Skeletal muscle satellite cell (primary cell): ENCODE results near the gene IL12RB2.

Experiments used
- H3K27me3 ChIP-seq: 2 replicates; pipeline ENCODE4 v1.7.0; 2013; ENCODE audit warnings: low read length; ENCODE audit not compliant: control insufficient read depth, insufficient read depth
- H3K36me3 ChIP-seq: 2 replicates; pipeline ENCODE4 v1.7.0; 2013; ENCODE audit warnings: mild to moderate bottlenecking, control low read depth, low read length; ENCODE audit not compliant: insufficient read depth
- H3K4me1 ChIP-seq: 2 replicates; pipeline ENCODE4 v1.7.0; 2013; ENCODE audit warnings: low read length; ENCODE audit not compliant: control insufficient read depth, insufficient read depth
- H3K4me2 ChIP-seq: 2 replicates; pipeline ENCODE4 v1.7.0; 2013; ENCODE audit warnings: mild to moderate bottlenecking, low read length
- H3K4me3 ChIP-seq: 2 replicates; pipeline ENCODE4 v1.7.0; 2013; ENCODE audit warnings: low read length
- H3K9ac ChIP-seq: 2 replicates; pipeline ENCODE4 v1.7.0; 2013; ENCODE audit warnings: mild to moderate bottlenecking, low read depth, low read length, moderate library complexity
- H3K9me3 ChIP-seq: replicated peaks from 2 replicates; pipeline ENCODE4 v1.7.0; 2013; ENCODE audit warnings: mild to moderate bottlenecking, control low read depth, low read length

IL12RB2 gene

GRCh38 chr1:67281244-67281643 lies 26.4 kb upstream of the IL12RB2 start:
- H3K4me2 ChIP-seq = no peak overlapping the region
- H3K36me3 ChIP-seq = no peaks in the 10 kb centered on the region
- H3K4me3 ChIP-seq = no peak overlapping the region
- H3K9me3 ChIP-seq = no peaks in the 10 kb centered on the region
- peaks cover 1% of the 10 kb centered on the region for H3K4me1 ChIP-seq
- no peak overlapping the region for H3K9ac ChIP-seq
- no peaks in the 10 kb centered on the region for H3K27me3 ChIP-seq

- H3K4me2 ChIP-seq = no peak overlapping the region
- no peak overlapping the region for H3K9ac ChIP-seq
- H3K27me3 ChIP-seq = no peaks in the 10 kb centered on the region
- H3K9me3 ChIP-seq = no peaks in the 10 kb centered on the region
- H3K4me3 ChIP-seq = no peak overlapping the region
- peaks cover 3% of the 10 kb centered on the region for H3K4me1 ChIP-seq
- no peaks in the 10 kb centered on the region for H3K36me3 ChIP-seq
Measured at GRCh38 chr1:67285780-67286488, 21.7 kb upstream of the IL12RB2 start.

GRCh38 chr1:67290236-67290635 lies 17.4 kb upstream of the IL12RB2 start:
- H3K4me2 ChIP-seq = no peak overlapping the region
- H3K9ac ChIP-seq = no peak overlapping the region
- H3K4me3 ChIP-seq = no peak overlapping the region
- no peaks in the 10 kb centered on the region for H3K27me3 ChIP-seq
- no peaks in the 10 kb centered on the region for H3K36me3 ChIP-seq
- H3K9me3 ChIP-seq = no peaks in the 10 kb centered on the region
- peaks cover 3% of the 10 kb centered on the region for H3K4me1 ChIP-seq

- H3K9ac ChIP-seq = no peak overlapping the region
- H3K4me3 ChIP-seq = no peak overlapping the region
- H3K4me1 ChIP-seq = peaks cover 7% of the 10 kb centered on the region
- no peaks in the 10 kb centered on the region for H3K36me3 ChIP-seq
- no peaks in the 10 kb centered on the region for H3K27me3 ChIP-seq
- H3K9me3 ChIP-seq = no peaks in the 10 kb centered on the region
- H3K4me2 ChIP-seq = no peak overlapping the region
Measured at GRCh38 chr1:67294836-67295617, 12.6 kb upstream of the IL12RB2 start.

DNA sequence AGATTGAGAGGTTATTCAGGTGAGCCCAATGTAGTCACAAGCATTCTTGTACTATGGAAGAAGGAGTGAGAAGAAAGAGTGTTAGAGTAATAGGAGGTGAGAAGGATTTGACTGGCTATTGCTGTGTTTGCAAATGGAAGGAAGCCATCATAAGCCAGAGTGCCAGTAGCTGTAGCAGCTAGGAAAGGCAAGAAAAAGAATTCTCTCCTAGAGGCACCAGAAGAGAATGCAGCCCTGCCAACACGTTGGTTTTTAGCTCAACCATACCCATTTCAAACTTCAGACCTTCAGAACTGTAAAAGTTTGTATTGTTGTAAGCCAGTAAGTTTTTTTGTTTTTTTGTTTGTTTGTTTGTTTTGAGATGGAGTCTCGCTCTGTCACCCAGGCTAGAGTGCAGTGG lies 8.9 kb upstream of the IL12RB2 start:
- Histone ChIP-seq H3K4me1 (peaks cover 12% of the 10 kb centered on the region), H3K9me3 (no peaks in the 10 kb centered on the region), H3K36me3 (no peaks in the 10 kb centered on the region), H3K4me2 (no peak overlapping the region), H3K4me3 (no peak overlapping the region), H3K27me3 (no peaks in the 10 kb centered on the region), H3K9ac (no peak overlapping the region)

- H3K9ac ChIP-seq = no peak overlapping the region
- peaks cover 12% of the 10 kb centered on the region for H3K4me1 ChIP-seq
- peaks cover 5% of the 10 kb centered on the region for H3K27me3 ChIP-seq
- H3K4me3 ChIP-seq = no peak overlapping the region
- peak overlapping the region; percentile 37 for H3K4me2 ChIP-seq
- H3K36me3 ChIP-seq = no peaks in the 10 kb centered on the region
- no peaks in the 10 kb centered on the region for H3K9me3 ChIP-seq
Measured at GRCh38 chr1:67299296-67299695, 8.4 kb upstream of the IL12RB2 start.

DNA sequence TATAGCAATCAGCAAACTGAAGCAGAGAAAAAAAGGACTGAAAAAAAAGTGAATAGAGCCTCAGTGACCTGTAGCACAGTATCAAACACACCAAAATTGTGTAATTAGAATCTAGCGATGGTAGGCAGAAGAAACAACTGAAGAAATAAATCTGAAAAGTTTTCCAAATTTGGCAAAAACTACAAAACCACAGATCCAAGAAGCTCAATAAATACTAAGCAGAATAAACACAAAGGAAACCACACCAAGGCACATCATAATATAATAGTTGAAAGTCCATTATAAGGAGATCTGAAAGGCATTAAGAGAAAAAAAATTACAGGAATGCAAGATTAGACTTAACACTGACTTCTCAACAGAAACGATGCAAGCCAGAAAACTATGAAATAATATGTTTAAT lies 7.1 kb upstream of the IL12RB2 start:
- H3K36me3 ChIP-seq = no peaks in the 10 kb centered on the region
- H3K9ac ChIP-seq = no peak overlapping the region
- no peaks in the 10 kb centered on the region for H3K9me3 ChIP-seq
- H3K4me2 ChIP-seq = peak overlapping the region; percentile 22
- no peak overlapping the region for H3K4me3 ChIP-seq
- peaks cover 13% of the 10 kb centered on the region for H3K27me3 ChIP-seq
- H3K4me1 ChIP-seq = peaks cover 12% of the 10 kb centered on the region

DNA sequence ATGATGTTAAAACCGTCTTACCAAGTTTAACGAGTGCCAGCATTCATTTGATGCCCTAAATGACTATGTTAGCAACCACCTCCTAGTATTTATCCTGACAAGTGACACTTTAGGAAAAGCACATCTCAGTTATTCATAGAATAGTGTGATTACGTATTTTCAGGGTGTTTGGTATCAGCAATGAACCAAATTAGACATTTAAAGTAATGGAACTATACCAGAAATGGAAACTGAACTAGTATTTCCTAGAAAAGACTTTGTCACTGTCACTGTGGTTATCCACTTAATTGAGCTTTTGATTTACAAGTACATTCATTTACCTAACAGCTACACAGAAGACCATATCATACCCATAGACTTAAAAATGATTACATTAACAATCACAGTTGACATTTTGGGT lies 3.6 kb upstream of the IL12RB2 start:
- no peak overlapping the region for H3K4me3 ChIP-seq
- no peak overlapping the region for H3K4me2 ChIP-seq

GRCh38 chr1:67306547-67306946 lies 1.1 kb upstream of the IL12RB2 start:
- H3K4me3 ChIP-seq = no peak overlapping the region
- H3K4me1 ChIP-seq = no peaks in the 10 kb centered on the region
- H3K27me3 ChIP-seq = peaks cover 37% of the 10 kb centered on the region

More for the DNA sequence above, 3.6 kb upstream of the IL12RB2 start:
- Histone ChIP-seq H3K9me3 (no peaks in the 10 kb centered on the region), H3K9ac (no peak overlapping the region), H3K4me1 (peaks cover 12% of the 10 kb centered on the region), H3K36me3 (no peaks in the 10 kb centered on the region), H3K27me3 (peaks cover 31% of the 10 kb centered on the region)

GRCh38 chr1:67308136-67308535 lies 463 bp downstream of the IL12RB2 start:
- no peaks in the 10 kb centered on the region for H3K36me3 ChIP-seq
- H3K4me1 ChIP-seq = no peaks in the 10 kb centered on the region
- H3K4me3 ChIP-seq = peak overlapping the region; percentile 58
- H3K9ac ChIP-seq = no peak overlapping the region
- H3K9me3 ChIP-seq = no peaks in the 10 kb centered on the region
- peak overlapping the region; percentile 76 for H3K4me2 ChIP-seq
- peaks cover 41% of the 10 kb centered on the region for H3K27me3 ChIP-seq

More at GRCh38 chr1:67306547-67306946, 1.1 kb upstream of the IL12RB2 start:
- no peak overlapping the region for H3K9ac ChIP-seq
- no peak overlapping the region for H3K4me2 ChIP-seq
- H3K36me3 ChIP-seq = no peaks in the 10 kb centered on the region
- no peaks in the 10 kb centered on the region for H3K9me3 ChIP-seq

DNA sequence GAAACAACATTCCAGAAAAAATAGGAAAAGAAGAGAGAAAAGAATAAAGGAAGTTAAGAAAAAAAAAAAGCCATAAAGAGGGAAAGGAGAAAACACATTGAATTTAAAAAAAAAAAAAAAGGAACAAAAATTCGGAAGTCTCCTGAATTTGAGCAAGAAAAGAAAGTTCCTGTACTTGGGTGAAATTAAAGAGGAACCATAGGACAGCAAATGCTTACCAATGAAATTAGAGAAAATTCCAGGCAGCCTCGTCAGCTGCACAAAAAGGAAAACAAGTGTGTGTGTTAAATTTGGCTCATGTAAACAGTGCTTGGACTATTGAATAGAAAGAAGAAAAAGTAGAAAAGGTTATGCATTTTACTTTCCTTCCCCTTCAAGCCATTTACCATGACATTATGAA lies 4.9 kb downstream of the IL12RB2 start:
- no peaks in the 10 kb centered on the region for H3K36me3 ChIP-seq
- H3K4me2 ChIP-seq = no peak overlapping the region
- H3K9ac ChIP-seq = no peak overlapping the region
- no peak overlapping the region for H3K4me3 ChIP-seq
- H3K4me1 ChIP-seq = peaks cover 9% of the 10 kb centered on the region
- peaks cover 17% of the 10 kb centered on the region for H3K27me3 ChIP-seq
- no peaks in the 10 kb centered on the region for H3K9me3 ChIP-seq
